NCI-H2081 (cell line): ENCODE measurements around the gene NPPB.

Source experiments
- DNase-seq, 2 experiments: peaks; one replicate each; lab custom pipeline; 2025; lab: John Stamatoyannopoulos, UW

Gene NPPB

GRCh38 chr1:11880911-11881748 lies 22.4 kb upstream of the NPPB start:
- no peak for DNase-seq

- DNase-seq: no peak
Measured at GRCh38 chr1:11880181-11880575, 21.4 kb upstream of the NPPB start.

GRCh38 chr1:11879311-11880180 lies 20.8 kb upstream of the NPPB start:
- DNase-seq: no peak

GRCh38 chr1:11878891-11879190 lies 20.1 kb upstream of the NPPB start:
- DNase-seq: no peak

- DNase-seq: no peak
Measured at GRCh38 chr1:11878081-11878890, 19.5 kb upstream of the NPPB start.

GRCh38 chr1:11877074-11877473 lies 18.3 kb upstream of the NPPB start:
- no peak for DNase-seq

GRCh38 chr1:11875094-11875493 lies 16.3 kb upstream of the NPPB start:
- DNase-seq: no peak

GRCh38 chr1:11874624-11875023 lies 15.9 kb upstream of the NPPB start:
- no peak for DNase-seq

GRCh38 chr1:11874258-11874562 lies 15.5 kb upstream of the NPPB start:
- DNase-seq: no peak

- no peak for DNase-seq
Measured at GRCh38 chr1:11873395-11874257, 14.9 kb upstream of the NPPB start.

GRCh38 chr1:11872545-11872944 lies 13.8 kb upstream of the NPPB start:
- DNase-seq: no peak

- DNase-seq: no peak
Measured at GRCh38 chr1:11869650-11870207, 11.0 kb upstream of the NPPB start.

GRCh38 chr1:11869104-11869503 lies 10.4 kb upstream of the NPPB start:
- DNase-seq: no peak

GRCh38 chr1:11868331-11868980 lies 9.7 kb upstream of the NPPB start:
- DNase-seq: no peak

GRCh38 chr1:11862890-11863289 lies 4.1 kb upstream of the NPPB start:
- no peak for DNase-seq

- no peak for DNase-seq
Measured at GRCh38 chr1:11860587-11860986, 1.8 kb upstream of the NPPB start.

GRCh38 chr1:11860083-11860482 lies 1.3 kb upstream of the NPPB start:
- DNase-seq: no peak

- no peak for DNase-seq
Measured at GRCh38 chr1:11858968-11859871, 475 bp upstream of the NPPB start.

- DNase-seq: no peak
Measured at GRCh38 chr1:11858158-11858557, 587 bp downstream of the NPPB start.
